Smooth muscle cell of the pulmonary artery (primary cell): Measurements from ENCODE around the gene TRMT13. TPM values are rescaled to one million over a fixed set of nuclear protein-coding genes. Genes with fewer than 3 reads are reported as not detected.

Source experiments
- total RNA-seq: library from RNA; depleted of rRNA; stranded (reverse); fragments of >200 nt; gene quantifications from 2 replicates; pipeline ENCODE4 v1.2.3, GENCODE V29; 2014

Gene TRMT13
- total RNA-seq: 9.6 and 15.1 TPM in 2 replicates

GRCh38 chr1:100132566-100133477 is at the start of gene TRMT13, which contains the start of gene SASS6:
Gene TRMT13 (plus strand): TSS chr1:100133163. CDS start chr1:100133169, 6 bp downstream.
Gene SASS6 (minus strand): TSS chr1:100132930. CDS start chr1:100132814, 116 bp downstream.

GRCh38 chr1:100178091-100178490 is 45.1 kb downstream of the TRMT13 start, which contains the start of gene LRRC39:
Gene LRRC39 (minus strand): TSS chr1:100178256. CDS start chr1:100168516, 9,740 bp downstream.

Other genes with a start within 250 kb of the TRMT13 start
- 25.3 and 34.9 TPM in 2 replicates for gene SLC35A3, start 163.2 kb upstream of the TRMT13 start, total RNA-seq
- 1.9 and 2.0 TPM in 2 replicates for gene SASS6, start 233 bp upstream of the TRMT13 start, total RNA-seq
- gene LRRC39, start 45.1 kb downstream of the TRMT13 start, total RNA-seq: 0.56 and 0.59 TPM in 2 replicates
- 10.3 and 10.8 TPM in 2 replicates for gene DBT, start 116.7 kb downstream of the TRMT13 start, total RNA-seq
- 40.3 and 45.4 TPM in 2 replicates for gene RTCA, start 133.1 kb downstream of the TRMT13 start, total RNA-seq
- gene CDC14A, start 219.3 kb downstream of the TRMT13 start, total RNA-seq: 2.2 TPM in 2 replicates